Cortex of kidney (tissue), 1 donor: ENCODE data around the gene DNASE2.
"Not testable (repeated sequence)": the region's sequence is repeated elsewhere in the genome, so short reads cannot be mapped to it uniquely, and the experiment has no call there.

Experiments used
- DNase-seq: peaks from one replicate; lab custom pipeline; 2025; lab: John Stamatoyannopoulos, UW

DNASE2 gene, protein sequence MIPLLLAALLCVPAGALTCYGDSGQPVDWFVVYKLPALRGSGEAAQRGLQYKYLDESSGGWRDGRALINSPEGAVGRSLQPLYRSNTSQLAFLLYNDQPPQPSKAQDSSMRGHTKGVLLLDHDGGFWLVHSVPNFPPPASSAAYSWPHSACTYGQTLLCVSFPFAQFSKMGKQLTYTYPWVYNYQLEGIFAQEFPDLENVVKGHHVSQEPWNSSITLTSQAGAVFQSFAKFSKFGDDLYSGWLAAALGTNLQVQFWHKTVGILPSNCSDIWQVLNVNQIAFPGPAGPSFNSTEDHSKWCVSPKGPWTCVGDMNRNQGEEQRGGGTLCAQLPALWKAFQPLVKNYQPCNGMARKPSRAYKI

DNA sequence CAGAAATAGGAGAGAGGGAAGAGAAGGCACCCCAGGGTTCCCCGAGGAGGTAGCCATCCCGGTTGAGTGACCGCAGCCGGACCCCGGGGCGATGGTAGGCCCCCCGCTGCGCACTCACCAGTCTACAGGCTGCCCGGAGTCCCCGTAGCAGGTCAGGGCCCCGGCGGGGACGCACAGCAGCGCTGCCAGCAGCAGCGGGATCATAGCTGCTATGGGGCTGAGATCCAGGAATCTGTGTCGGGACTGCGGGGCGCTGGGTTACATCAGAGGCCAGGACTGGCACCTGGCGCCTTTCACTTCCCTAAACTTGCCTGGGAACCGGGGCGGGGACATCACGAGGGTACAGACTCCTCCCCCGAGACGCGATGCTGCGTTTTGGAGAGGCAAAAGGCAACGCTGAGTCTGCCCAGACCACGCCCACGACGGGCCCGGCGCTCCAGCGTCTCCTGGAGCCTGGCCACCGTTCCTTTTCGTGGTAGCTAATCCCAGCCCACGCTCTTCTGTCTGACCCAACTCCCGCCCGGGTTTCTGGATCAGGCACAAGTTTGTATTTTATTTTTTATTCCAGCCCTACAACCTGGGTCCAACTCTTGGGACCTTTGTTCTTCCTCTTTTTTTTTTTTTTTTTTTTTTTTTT, at the start of gene DNASE2:
TSS of gene DNASE2 (minus strand) at position 278 of the 637 bp plus-strand sequence. CDS start at position 204, 74 bp downstream.
- DNase-seq = no peak

DNA sequence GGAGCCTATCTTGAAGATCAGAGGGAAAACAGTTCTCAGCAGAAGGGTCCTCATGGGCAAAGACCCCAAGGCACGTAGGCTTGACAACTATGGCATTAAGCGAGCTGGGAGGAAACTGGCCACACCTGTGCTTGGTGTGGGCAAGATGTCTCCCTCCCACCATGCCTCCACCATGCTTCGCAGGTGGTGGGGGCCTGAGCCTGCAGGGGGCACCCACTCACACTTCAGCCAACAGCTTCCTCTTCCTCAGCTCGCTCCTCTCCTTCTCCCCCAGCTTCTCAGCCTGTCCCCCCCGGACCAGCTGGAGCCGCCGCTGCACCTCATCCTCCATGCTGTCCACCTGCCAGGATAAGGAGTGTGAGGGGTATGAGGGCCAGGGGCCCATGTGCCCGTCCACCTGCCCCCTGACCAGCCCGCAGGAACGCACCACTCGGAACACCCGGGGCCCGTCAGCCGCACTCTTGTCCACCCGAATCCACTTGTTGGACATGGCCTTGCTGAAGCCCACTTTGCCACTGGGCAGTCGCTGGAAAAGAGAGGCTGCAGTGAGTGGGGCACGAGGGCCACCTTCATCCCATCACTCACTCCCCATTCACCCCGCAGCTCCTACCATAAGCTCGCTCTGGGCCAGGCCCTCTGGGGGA, 48.9 kb upstream of the DNASE2 start:
- DNase-seq = no peak

DNA sequence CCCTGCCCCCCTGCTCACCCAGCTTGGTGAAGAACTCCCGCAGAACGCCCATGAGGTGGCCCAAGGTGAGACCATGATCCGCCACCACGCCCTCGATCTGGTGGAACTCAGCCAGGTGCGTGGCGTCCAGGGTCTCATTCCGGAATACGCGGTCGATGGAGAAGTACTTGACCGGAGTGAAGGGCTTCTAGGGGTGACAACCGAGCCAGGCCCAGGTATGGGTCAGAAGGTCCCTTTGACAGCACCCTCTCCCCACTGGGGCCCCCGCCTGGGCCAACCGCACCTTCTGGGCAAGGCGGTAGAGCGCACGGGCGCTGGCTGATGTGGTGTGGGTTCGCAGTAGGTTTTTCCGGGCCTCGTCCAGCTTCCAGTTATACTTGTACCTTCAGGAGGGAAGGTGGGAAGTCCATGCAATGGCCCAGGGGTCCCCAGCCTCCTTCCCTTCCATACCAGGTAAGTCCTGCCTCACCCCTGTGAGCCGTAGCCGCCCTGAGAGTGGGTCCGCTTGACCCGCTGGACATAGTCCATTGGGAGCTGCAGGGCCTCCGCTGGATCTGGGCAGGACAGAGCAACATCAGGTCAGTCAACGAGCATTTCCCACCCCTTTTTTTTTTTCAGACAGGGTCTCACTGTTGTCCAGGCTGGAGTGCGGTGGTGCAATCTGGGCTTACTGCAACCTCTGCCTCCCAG, 43.5 kb upstream of the DNASE2 start:
- no peak for DNase-seq

DNA sequence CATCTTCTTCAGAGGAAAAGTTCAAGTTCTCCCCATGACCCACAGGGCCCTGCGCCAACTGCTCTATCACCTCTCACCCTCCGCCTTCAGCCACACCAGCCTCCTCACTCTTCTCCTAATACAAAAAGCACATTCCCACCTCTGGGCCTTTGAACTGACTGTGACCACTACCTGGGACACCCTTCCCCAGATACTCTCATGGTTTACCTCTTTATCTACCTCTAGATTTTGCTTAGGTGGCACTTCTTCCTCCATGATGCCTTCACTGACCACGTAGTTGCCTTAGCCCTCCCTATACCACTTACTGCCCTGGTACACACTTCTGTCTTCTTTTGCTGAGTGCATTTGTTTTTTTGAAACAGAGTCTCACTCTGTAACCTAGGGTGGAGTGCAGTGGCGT, 41.7 kb upstream of the DNASE2 start:
- DNase-seq = no peak

DNA sequence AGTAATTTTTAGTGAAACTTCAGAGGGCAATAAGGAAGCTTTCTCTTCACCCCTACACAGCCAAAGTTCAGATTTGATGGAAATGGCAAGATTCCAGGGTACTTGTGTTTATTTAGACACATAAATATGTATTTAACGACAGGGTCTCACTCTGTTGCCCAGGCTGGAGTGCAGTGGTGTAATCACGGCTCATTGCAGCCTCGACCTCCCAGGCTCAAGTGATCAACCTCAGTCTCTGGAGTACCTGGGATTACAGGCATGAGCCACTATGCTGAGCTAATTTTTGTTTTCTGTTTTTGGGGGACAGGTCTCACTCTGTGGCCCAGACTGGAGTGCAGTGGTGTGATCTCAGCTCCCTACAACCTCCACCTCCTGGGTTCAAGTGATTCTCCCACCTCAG, 39.8 kb upstream of the DNASE2 start:
- no peak for DNase-seq

DNA sequence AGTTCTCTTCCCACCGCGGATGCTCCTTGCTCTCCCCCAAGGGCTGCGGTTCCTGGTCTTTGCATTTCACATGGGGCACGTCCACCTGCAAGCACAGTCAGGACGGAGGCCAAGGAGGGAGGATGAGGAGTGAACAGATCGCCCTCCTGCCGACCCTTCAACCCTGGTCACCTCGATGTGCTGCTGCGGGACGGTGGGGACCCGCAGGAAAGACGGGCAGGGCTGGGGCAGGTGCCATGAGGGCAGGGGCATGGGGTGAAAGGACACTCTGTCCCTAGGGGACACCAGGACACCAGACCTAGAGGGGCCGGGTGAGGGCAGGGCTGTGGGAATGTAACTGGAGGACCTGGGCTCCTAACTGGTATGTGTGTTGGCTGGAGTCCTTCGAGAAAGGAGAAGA, 37.0 kb upstream of the DNASE2 start:
- DNase-seq = no peak

DNA sequence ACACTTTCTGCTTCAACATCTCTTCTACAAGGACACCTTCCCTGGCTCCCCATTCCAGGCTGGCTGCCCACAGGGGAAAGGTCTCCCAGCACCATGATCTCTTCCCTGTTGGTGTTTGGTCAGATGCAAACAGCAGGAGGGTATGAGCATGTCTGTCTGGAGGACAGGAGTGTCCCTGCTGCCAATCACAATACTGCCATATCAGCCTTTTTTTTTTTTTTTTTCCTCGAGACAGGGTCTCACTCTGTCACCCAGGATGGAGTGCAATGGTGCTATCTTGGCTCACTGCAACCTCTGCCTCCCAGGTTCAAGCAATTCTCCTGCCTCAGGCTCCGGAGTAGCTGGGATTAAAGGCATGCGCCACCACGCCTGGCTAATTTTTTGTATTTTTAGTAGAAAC, 34.6 kb upstream of the DNASE2 start:
- DNase-seq = not testable (repeated sequence)

DNA sequence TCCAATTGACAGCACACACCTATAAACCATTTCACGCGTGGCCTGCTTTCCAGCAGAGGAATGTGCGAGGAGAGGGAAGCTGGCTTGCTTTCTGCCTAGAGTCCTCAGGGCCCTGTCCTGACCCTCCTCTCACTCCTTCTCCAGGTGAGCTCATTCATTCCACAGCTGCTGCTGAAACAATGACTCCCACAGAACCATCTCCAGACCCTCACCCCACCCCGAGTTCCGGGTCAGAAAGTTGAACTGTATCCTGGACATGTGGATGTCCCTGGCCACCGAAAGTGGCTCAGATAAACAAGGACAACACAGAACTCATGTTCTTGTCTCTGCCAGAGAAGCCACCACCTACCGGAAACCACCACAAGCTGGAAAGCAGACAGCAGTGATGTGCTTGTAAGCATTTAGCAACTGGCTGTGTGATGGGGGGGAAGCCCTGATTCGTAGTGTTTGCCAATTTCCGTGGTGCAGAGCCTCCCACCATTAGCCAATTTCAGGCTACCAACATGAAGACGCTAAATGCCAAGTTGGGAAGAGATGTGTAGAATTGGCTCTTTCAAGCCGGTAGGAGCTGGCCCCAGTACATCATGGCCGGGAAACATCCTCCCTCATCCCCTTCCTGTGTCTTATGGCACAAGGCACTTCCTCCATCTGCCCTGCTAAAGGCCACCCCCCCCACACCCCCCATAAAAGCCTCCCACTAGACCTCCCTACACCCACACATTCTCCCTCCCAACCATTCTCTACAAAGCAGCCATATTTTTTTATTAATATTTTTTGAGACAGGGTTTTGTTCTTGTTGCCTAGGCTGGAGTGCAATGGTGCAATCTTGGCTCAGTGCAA, 32.8 kb upstream of the DNASE2 start:
- DNase-seq = no peak

DNA sequence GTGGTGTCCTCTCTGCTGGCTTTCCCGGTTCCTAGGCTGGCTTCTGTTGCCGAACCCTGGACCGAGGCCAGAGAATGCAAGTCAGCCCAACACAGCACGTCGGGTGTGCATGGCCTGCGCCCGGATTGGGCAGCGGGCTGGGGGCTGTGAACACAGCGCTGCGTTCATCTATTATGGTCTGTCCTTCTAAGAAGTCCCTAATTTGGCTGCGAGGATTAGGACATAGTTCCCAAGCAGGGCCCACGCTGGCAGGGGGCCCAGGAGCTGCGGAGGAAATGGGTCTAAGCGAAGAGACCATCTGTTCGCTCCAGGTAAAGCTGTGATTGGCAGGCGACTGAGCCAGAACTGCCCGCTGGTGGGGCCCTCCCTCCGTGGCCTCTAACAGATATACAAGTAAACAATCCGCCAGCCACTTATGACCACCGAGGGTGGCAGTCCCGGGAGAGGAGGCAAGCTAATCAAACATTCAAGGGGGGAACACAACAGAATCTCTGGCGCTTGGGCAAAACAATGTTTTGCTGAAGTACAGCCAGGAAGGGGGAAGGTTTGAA, 31.8 kb upstream of the DNASE2 start:
- no peak for DNase-seq

DNA sequence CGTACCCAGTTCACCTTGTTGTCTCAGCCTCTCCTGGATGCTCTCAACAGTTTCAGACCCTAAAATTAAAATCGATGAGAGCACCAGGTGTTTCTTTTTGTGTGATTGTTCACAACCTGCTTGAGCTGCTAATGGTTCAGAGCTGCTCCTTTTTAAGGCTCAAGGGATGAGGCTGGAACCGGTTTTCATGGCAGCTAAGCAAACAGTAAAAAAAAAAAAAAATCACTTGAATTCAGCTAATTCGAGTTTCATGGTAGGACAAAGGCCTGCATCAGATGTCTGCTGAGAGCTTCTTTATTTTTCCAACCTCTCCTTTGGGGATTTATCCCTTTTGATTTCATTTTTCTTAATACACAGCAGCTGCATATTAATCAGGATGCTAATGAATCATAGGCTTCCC, 31.3 kb upstream of the DNASE2 start:
- DNase-seq = no peak

DNA sequence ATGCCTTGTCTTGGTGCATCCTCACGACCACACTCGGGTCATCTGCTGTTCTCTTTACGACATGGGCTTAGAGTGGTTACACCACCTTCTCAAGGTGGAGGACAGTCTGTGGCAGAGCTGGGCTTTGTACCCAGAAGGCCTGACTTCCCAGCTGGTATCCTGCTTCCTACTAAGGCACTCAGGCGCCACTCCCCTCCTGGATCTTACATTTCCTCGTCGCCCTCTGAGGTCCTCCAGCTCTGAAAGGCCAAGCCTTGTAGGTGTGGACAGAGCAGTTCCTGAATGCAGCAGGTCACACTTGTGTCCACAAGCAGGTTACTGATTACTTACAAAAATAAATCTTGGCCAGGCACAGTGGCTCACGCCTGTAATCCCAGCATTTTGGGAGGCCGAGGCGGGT, 25.9 kb upstream of the DNASE2 start:
- DNase-seq = no peak

DNA sequence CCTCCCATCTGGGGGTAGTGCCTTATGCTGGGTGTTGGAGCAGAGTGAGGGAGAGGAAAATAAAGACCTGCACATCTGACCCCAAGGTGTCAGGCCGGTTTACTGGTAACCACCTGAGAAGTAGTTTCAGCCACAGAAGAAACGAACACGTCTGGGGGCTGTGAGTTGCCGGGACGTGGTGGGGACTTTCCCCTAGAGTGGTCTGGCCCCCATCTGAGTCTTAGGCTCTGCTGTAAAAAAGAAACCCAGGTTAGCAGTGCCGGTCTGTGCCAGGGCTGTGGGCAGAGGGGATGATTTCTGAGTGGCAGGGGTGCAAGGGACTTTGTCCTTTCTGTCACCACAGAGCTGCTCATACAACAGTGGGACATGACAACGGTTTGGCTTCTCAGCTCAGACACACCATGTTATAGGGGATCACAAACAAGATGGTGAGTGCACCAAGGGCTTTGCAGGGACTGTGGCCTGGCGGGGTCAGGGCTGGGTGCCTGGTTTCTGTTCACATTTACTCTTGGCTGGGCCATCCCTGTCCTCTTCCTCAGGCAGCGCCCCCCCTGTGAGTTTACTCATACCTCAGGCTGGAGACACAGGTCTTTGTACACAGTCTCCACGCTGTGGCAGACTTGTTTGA, 18.8 kb upstream of the DNASE2 start:
- DNase-seq = no peak

DNA sequence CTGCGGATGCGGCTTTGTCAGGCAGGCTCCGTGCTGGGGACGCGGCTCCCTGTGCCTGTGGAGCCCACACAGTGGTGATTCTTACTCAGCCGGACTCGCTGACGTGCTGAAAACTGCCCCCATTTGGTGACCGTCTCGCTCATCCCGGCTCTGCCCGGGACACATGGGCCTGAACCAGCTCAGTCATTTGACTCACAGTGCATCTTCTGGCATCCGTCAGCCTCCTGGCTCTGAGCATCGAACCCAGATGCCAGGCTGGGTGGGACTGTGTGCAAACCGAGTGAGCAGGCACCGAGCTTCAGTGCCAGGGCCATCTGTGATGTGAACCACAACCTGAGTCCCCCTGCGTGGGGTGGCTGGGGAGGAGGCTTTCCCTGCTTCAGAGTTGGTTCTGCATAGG, 15.2 kb upstream of the DNASE2 start:
- DNase-seq = no peak

DNA sequence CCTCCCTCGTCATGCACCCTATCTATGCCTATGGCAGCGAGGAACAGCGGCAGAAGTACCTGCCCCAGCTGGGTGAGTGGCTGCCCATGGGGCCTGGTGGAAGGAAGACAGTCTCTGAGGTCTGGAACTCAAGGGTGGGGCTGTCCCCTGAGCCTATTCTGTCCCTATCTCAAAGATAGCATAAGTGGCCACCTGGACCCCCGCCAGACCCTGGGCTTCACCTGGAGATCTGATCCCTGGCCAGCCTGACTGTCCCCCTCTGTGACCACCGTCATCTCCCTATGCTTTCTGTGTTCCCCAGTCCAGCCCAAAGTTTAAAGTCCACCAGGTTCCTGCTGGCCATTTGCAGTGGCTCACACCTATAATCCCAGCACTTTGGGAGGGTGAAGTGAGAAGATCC, 12.3 kb upstream of the DNASE2 start:
- no peak for DNase-seq

DNA sequence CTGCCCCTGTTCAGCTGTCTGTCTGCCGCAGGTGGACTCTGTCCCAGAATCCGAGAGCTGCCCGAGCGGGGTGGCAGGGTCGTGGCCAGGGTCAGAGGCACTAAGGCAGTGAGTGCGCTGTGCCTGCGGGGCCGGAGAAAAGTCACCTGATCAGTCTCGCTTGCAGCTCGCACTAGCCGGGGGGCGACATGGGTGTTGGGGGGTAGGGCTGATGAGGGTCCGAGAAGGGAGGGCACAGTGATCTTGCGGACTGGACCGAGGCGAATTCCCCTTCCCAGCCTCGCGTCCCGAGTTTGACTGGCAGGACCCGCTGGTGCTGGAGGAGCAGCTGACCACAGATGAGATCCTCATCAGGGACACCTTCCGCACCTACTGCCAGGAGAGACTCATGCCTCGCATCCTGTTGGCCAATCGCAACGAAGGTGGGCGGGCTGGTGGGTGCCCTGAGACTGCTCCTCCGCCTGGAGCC, 10.3 kb upstream of the DNASE2 start:
- DNase-seq = no peak

DNA sequence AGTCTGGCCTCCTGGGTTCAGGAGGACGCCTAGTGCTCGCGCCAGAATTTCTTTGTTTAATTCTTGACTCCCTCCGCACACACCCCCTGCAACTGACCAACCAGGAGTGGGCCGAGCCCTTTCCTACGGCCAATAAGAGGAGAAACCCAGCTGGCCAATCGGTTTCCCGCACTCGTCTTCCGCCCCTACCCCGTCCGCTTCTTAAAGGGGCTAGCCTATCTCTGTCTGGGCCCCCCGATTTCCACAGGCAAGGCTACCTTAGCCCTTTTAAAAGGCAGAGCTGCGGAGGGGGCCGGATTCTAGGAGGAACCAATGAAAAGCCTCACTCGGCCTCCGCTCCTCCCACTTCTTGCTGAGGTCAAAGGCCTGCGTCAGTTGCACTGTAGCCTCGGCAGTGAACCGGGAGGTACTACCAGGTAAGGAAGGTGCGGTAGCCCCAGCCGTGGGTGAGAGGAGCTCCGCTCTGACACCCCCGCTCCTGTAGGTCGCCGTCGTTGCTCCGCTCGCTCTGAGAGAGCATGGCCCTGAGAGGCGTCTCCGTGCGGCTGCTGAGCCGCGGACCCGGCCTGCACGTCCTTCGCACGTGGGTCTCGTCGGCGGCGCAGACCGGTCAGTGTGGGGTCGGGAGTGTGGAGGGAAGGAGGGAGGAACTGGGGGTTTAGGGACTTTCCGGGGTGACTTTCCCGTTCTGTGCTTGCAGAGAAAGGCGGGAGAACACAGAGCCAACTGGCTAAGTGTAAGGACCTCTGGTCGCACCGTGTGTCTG, 9.7 kb upstream of the DNASE2 start, which contains the start of gene GCDH:
TSS of gene GCDH (plus strand) at position 374 of the 766 bp plus-strand sequence. CDS start at position 519, 145 bp downstream.
- DNase-seq = peak; percentile 95

DNA sequence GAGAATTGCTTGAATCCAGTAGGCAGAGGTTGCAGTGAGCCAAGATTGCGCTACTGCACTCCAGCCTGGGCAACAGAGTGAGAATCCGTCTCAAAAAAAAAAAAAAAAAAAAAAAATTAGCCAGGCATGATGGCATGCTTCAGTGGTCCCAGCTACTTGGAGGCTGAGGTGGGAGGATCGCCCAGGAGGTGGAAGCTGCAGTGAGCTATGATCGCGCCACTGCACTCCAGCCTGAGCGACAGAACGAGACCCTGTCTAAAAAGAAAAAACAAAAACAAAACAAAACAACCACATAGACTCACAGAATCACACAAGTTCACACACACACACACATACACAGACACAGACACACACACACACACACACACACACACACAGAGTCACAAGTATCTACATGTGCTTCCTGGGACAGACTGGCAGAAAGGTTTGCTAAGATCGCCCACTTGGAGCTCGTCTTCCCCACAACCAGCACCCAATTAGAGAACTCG, 9.1 kb upstream of the DNASE2 start:
- not testable (repeated sequence) for DNase-seq

DNA sequence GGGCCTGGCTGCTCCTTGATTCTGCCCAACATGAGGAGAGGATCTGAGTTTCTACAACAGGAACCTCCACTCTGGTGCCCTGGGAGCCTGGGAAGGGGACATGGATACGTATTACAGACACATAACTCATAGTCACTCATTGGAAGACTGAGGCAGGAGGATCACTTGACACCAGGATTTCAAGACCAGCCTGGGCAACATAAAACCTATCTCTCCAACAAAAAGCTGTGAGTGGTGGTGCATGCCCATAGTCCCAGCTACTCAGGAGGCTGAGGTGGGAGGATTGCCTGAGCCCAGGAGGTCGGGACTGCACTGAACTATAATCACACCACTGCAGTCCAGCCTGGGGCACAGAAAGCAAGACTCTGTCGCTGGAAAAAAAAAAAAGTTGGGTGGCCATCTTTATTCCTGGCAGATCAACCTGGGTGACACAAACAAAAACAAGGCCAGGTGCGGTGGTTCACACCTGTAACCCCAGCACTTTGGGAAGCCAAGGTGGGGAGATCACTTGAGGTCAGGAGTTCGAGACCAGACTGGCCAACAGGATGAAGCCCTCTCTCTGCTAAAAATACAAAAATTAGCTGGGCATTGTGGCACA, 6.9 kb upstream of the DNASE2 start:
- DNase-seq = no peak
